ENCODE results near the gene LRGUK.
A peak's percentile ranks its signal among the peaks of the same experiment; 100 is the strongest.

Gene LRGUK

GRCh38 chr7:134210976-134211663 is 84.0 kb downstream of the LRGUK start:
- no peak overlapping the region for H4K91ac ChIP-seq (ENCODE audit: low read depth, low read length, poor library complexity)
- H3K4me3 ChIP-seq (ENCODE audit: low read length in 2 of 2) = no peak overlapping the region
- H3K4me2 ChIP-seq (ENCODE audit: insufficient read depth, low read length, poor library complexity, severe bottlenecking) = no peak overlapping the region
- H2AFZ ChIP-seq (ENCODE audit: low read length) = peak overlapping the region; percentile 11
- H3K14ac ChIP-seq (ENCODE audit: low read length) = no peak overlapping the region
- H3K9me3 ChIP-seq (replicated peaks in 1 of 2; ENCODE audit: control insufficient read depth in 2 of 2, insufficient read depth in 1 of 2, low read depth in 1 of 2, low read length in 2 of 2) = no peaks in the 10 kb centered on the region
- WGBS, 2 donors (ENCODE audit: extremely low coverage in 2 of 2, insufficient read length in 2 of 2, insufficient replicate concordance in 1 of 2) = no CpG with 5 or more reads among the region's 7 CpGs
- no peaks in the 10 kb centered on the region for H3K36me3 ChIP-seq (replicated peaks in 1 of 2; ENCODE audit: control insufficient read depth in 2 of 2, insufficient read depth in 2 of 2, low read length in 2 of 2)
- no peak overlapping the region for H2AK5ac ChIP-seq (ENCODE audit: low read depth, low read length)
- no peaks in the 10 kb centered on the region for H3K79me1 ChIP-seq (ENCODE audit: low read depth, low read length)
- no peak overlapping the region for H3K9ac ChIP-seq (ENCODE audit: low read depth, low read length, poor library complexity)
- H3K18ac ChIP-seq (ENCODE audit: low read length) = peak overlapping the region; percentile 50
- H4K8ac ChIP-seq (ENCODE audit: low read depth, low read length) = no peak overlapping the region
- H3K23ac ChIP-seq (ENCODE audit: low read depth, low read length, poor library complexity) = no peak overlapping the region
- H3K27me3 ChIP-seq (ENCODE audit: control insufficient read depth in 3 of 3, insufficient read depth in 3 of 3, low read depth in 1 of 3, low read length in 3 of 3) = peaks cover 0 to 13% (median 0%) of the 10 kb centered on the region in 3 experiments
- H2BK12ac ChIP-seq (ENCODE audit: low read length) = no peak overlapping the region
- H2BK15ac ChIP-seq (ENCODE audit: low read length) = no peak overlapping the region
- DNase-seq (ENCODE audit: low spot score) = no peak
- no peak overlapping the region for H3K27ac ChIP-seq (replicated peaks; ENCODE audit: low read length)
- peak overlapping the region; percentile 4 for H2BK5ac ChIP-seq (ENCODE audit: low read length)
- H2BK120ac ChIP-seq (ENCODE audit: low read depth, low read length) = no peak overlapping the region
- no peaks in the 10 kb centered on the region for H3K4me1 ChIP-seq (ENCODE audit: control insufficient read depth in 2 of 2, insufficient read depth in 1 of 2, low read depth in 1 of 2, low read length in 2 of 2)
- H3K4ac ChIP-seq (ENCODE audit: low read length) = no peak overlapping the region

- no peak overlapping the region for H2BK120ac ChIP-seq (ENCODE audit: low read depth, low read length)
- H3K9ac ChIP-seq (ENCODE audit: low read depth, low read length, poor library complexity) = no peak overlapping the region
- no peak overlapping the region for H3K4me2 ChIP-seq (ENCODE audit: insufficient read depth, low read length, poor library complexity, severe bottlenecking)
- no peak overlapping the region for H3K23ac ChIP-seq (ENCODE audit: low read depth, low read length, poor library complexity)
- H4K8ac ChIP-seq (ENCODE audit: low read depth, low read length) = no peak overlapping the region
- no peak overlapping the region for H3K14ac ChIP-seq (ENCODE audit: low read length)
- no peak overlapping the region for H4K91ac ChIP-seq (ENCODE audit: low read depth, low read length, poor library complexity)
- H3K9me3 ChIP-seq (replicated peaks in 1 of 2; ENCODE audit: control insufficient read depth in 2 of 2, insufficient read depth in 1 of 2, low read depth in 1 of 2, low read length in 2 of 2) = no peaks in the 10 kb centered on the region
- no peak overlapping the region for H2AK5ac ChIP-seq (ENCODE audit: low read depth, low read length)
- H3K18ac ChIP-seq (ENCODE audit: low read length) = no peak overlapping the region
- H3K27ac ChIP-seq (replicated peaks; ENCODE audit: low read length) = no peak overlapping the region
- H3K4ac ChIP-seq (ENCODE audit: low read length) = no peak overlapping the region
- no peak for DNase-seq (ENCODE audit: low spot score)
- no peak overlapping the region for H2BK15ac ChIP-seq (ENCODE audit: low read length)
- no peaks in the 10 kb centered on the region for H3K79me1 ChIP-seq (ENCODE audit: low read depth, low read length)
- H2AFZ ChIP-seq (ENCODE audit: low read length) = no peak overlapping the region
- H3K4me3 ChIP-seq (ENCODE audit: low read length in 2 of 2) = no peak overlapping the region
- no peak overlapping the region for H2BK12ac ChIP-seq (ENCODE audit: low read length)
- H3K36me3 ChIP-seq (replicated peaks in 1 of 2; ENCODE audit: control insufficient read depth in 2 of 2, insufficient read depth in 2 of 2, low read length in 2 of 2) = no peaks in the 10 kb centered on the region
- peaks cover 0 to 13% (median 0%) of the 10 kb centered on the region in 3 experiments for H3K27me3 ChIP-seq (ENCODE audit: control insufficient read depth in 3 of 3, insufficient read depth in 3 of 3, low read depth in 1 of 3, low read length in 3 of 3)
- no peaks in the 10 kb centered on the region for H3K4me1 ChIP-seq (ENCODE audit: control insufficient read depth in 2 of 2, insufficient read depth in 1 of 2, low read depth in 1 of 2, low read length in 2 of 2)
- no peak overlapping the region for H2BK5ac ChIP-seq (ENCODE audit: low read length)
Measured at GRCh38 chr7:134211817-134212216, 84.7 kb downstream of the LRGUK start.

GRCh38 chr7:134212576-134213546 is 85.7 kb downstream of the LRGUK start:
- Histone ChIP-seq H4K8ac (ENCODE audit: low read depth, low read length) (no peak overlapping the region), H3K4me3 (ENCODE audit: low read length in 2 of 2) (no peak overlapping the region), H2BK15ac (ENCODE audit: low read length) (no peak overlapping the region), H3K27ac (replicated peaks; ENCODE audit: low read length) (no peak overlapping the region), H3K4me2 (ENCODE audit: insufficient read depth, low read length, poor library complexity, severe bottlenecking) (no peak overlapping the region), H3K27me3 (ENCODE audit: control insufficient read depth in 3 of 3, insufficient read depth in 3 of 3, low read depth in 1 of 3, low read length in 3 of 3) (peaks cover 0 to 13% (median 0%) of the 10 kb centered on the region in 3 experiments), H2AK5ac (ENCODE audit: low read depth, low read length) (no peak overlapping the region), H3K4ac (ENCODE audit: low read length) (no peak overlapping the region), H3K14ac (ENCODE audit: low read length) (no peak overlapping the region), H3K4me1 (ENCODE audit: control insufficient read depth in 2 of 2, insufficient read depth in 1 of 2, low read depth in 1 of 2, low read length in 2 of 2) (no peaks in the 10 kb centered on the region), H3K9me3 (replicated peaks in 1 of 2; ENCODE audit: control insufficient read depth in 2 of 2, insufficient read depth in 1 of 2, low read depth in 1 of 2, low read length in 2 of 2) (no peaks in the 10 kb centered on the region), H3K9ac (ENCODE audit: low read depth, low read length, poor library complexity) (no peak overlapping the region), H3K36me3 (replicated peaks in 1 of 2; ENCODE audit: control insufficient read depth in 2 of 2, insufficient read depth in 2 of 2, low read length in 2 of 2) (no peaks in the 10 kb centered on the region), H3K18ac (ENCODE audit: low read length) (no peak overlapping the region), H3K23ac (ENCODE audit: low read depth, low read length, poor library complexity) (no peak overlapping the region), H2AFZ (ENCODE audit: low read length) (no peak overlapping the region), H4K91ac (ENCODE audit: low read depth, low read length, poor library complexity) (no peak overlapping the region), H2BK5ac (ENCODE audit: low read length) (no peak overlapping the region), H2BK12ac (ENCODE audit: low read length) (no peak overlapping the region), H3K79me1 (ENCODE audit: low read depth, low read length) (no peaks in the 10 kb centered on the region), H2BK120ac (ENCODE audit: low read depth, low read length) (no peak overlapping the region)
- no peak for DNase-seq (ENCODE audit: low spot score)
- no CpG with 5 or more reads among the region's 13 CpGs for WGBS, 2 donors (ENCODE audit: extremely low coverage in 2 of 2, insufficient read length in 2 of 2, insufficient replicate concordance in 1 of 2)

- WGBS, 2 donors (ENCODE audit: extremely low coverage in 2 of 2, insufficient read length in 2 of 2, insufficient replicate concordance in 1 of 2) = no CpG with 5 or more reads among the region's 3 CpGs
- Histone ChIP-seq H3K27me3 (ENCODE audit: control insufficient read depth in 3 of 3, insufficient read depth in 3 of 3, low read depth in 1 of 3, low read length in 3 of 3) (peaks cover 0 to 2% (median 0%) of the 10 kb centered on the region in 3 experiments), H3K9me3 (replicated peaks in 1 of 2; ENCODE audit: control insufficient read depth in 2 of 2, insufficient read depth in 1 of 2, low read depth in 1 of 2, low read length in 2 of 2) (no peaks in the 10 kb centered on the region), H4K91ac (ENCODE audit: low read depth, low read length, poor library complexity) (no peak overlapping the region), H3K36me3 (replicated peaks in 1 of 2; ENCODE audit: control insufficient read depth in 2 of 2, insufficient read depth in 2 of 2, low read length in 2 of 2) (no peaks in the 10 kb centered on the region), H3K79me1 (ENCODE audit: low read depth, low read length) (no peaks in the 10 kb centered on the region), H3K4me3 (ENCODE audit: low read length in 2 of 2) (no peak overlapping the region), H2AFZ (ENCODE audit: low read length) (no peak overlapping the region), H3K14ac (ENCODE audit: low read length) (no peak overlapping the region), H2AK5ac (ENCODE audit: low read depth, low read length) (no peak overlapping the region), H3K4me2 (ENCODE audit: insufficient read depth, low read length, poor library complexity, severe bottlenecking) (no peak overlapping the region), H2BK5ac (ENCODE audit: low read length) (no peak overlapping the region), H2BK12ac (ENCODE audit: low read length) (no peak overlapping the region), H4K8ac (ENCODE audit: low read depth, low read length) (no peak overlapping the region), H2BK15ac (ENCODE audit: low read length) (no peak overlapping the region), H3K18ac (ENCODE audit: low read length) (no peak overlapping the region), H3K4me1 (ENCODE audit: control insufficient read depth in 2 of 2, insufficient read depth in 1 of 2, low read depth in 1 of 2, low read length in 2 of 2) (no peaks in the 10 kb centered on the region), H3K23ac (ENCODE audit: low read depth, low read length, poor library complexity) (no peak overlapping the region), H3K9ac (ENCODE audit: low read depth, low read length, poor library complexity) (no peak overlapping the region), H3K27ac (replicated peaks; ENCODE audit: low read length) (no peak overlapping the region), H2BK120ac (ENCODE audit: low read depth, low read length) (no peak overlapping the region), H3K4ac (ENCODE audit: low read length) (no peak overlapping the region)
- no peak for DNase-seq (ENCODE audit: low spot score)
Measured at GRCh38 chr7:134220236-134220635, 93.1 kb downstream of the LRGUK start.

Measured in neuronal stem cell (in vitro differentiated cells).